ENCODE results near the gene FHAD1. TPM values are rescaled to one million over a fixed set of nuclear protein-coding genes. Genes with fewer than 3 reads are reported as not detected.
A peak's percentile ranks its signal among the peaks of the same experiment; 100 is the strongest.

The FHAD1 gene
- total and polyA plus RNA-seq, 9 of the 15 experiments (the other 6 are each of a cell fraction or from before 2014, with no cell fraction given) = 0.32 to 2.1 (median 1.5) TPM; not detected in 1

DNA sequence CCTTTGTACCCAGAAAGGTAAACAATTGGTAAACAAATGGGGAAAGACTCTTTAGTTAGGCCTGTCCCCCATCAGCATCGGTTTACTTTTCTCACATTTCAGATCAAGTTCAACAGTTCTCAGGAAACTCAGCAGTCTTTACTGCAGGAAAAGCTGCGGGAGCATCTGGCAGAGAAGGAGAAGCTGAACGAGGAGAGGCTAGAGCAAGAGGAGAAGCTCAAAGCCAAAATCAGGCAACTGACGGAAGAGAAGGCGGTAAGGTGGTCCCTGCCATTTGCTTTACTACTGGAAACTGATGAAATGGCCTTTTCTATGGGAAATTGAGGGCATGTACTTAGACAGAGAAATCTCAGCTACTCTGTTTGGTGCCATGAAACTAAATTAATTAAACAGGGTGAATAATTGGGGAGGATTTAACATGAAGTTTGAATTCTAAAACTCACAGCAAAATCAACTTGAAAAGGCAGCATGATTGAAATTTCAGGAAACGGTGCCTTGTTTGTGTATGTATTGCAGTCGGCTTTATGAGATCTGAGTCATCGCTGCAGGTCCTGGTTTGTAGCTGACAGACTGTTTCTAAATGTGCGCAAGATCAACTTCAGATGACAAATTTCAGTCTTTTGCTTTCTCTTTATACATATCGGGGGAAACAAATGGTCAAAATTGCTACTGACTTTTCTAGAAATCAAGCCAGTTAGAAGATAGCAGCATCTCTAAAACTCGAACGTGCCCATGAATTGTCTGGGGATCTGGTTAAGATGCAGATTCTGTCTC lies 94.8 kb downstream of the FHAD1 start:
- Histone ChIP-seq H3K4me3 (no peak overlapping the region), H2AFZ (ENCODE audit: low read depth, low read length) (0 out of 2 replicates have a peak overlapping the region, but pooled peaks have one; percentile 7), H3K36me3 (ENCODE audit: control insufficient read depth, insufficient read depth, low read length) (no peaks in the 10 kb centered on the region), H4K20me1 (replicated peaks; ENCODE audit: control insufficient read depth, insufficient read depth, low read length) (no peaks in the 10 kb centered on the region), H3K27me3 (ENCODE audit: control insufficient read depth in 2 of 2, insufficient read depth in 2 of 2, low read length in 2 of 2) (peaks cover 0 to 19% of the 10 kb centered on the region in 2 experiments; a peak in 2 of 5 replicates), H3K4me2 (ENCODE audit: insufficient read depth, low read length) (no peak overlapping the region), H3K9me1 (ENCODE audit: control insufficient read depth, insufficient read depth, low read length) (no peaks in the 10 kb centered on the region), H3K79me2 (ENCODE audit: control insufficient read depth, insufficient read depth, low read length) (no peaks in the 10 kb centered on the region), H3K9ac (ENCODE audit: insufficient read depth in 1 of 2, low read depth in 2 of 2, low read length in 2 of 2) (no peak overlapping the region), H3K27ac (ENCODE audit: extremely low read depth, low read depth, low read length) (no peak overlapping the region), H3K9me3 (replicated peaks; ENCODE audit: control insufficient read depth, insufficient read depth, low read depth, low read length) (0 out of 2 replicates have a peak, but pooled peaks cover 3% of the 10 kb centered on the region), H3K4me1 (replicated peaks in 1 of 2; ENCODE audit: control insufficient read depth in 2 of 2, insufficient read depth in 2 of 2, low read length in 2 of 2) (peaks cover 17 to 30% of the 10 kb centered on the region in 2 experiments)
- TF ChIP-seq, protein P1, sequence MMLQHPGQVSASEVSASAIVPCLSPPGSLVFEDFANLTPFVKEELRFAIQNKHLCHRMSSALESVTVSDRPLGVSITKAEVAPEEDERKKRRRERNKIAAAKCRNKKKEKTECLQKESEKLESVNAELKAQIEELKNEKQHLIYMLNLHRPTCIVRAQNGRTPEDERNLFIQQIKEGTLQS (IDR thresholded peaks at IDR 0.05) = peak; percentile 80
- TF ChIP-seq, protein P1 (CRISPR knock-in tag; conservative IDR thresholded peaks at IDR 0.05) = no peak
- TF ChIP-seq JUND (IDR thresholded peaks at IDR 0.05; ENCODE audit: borderline replicate concordance, low read depth, low read length) (peak; percentile 72), JUND (tag; IDR thresholded peaks at IDR 0.05; ENCODE audit: borderline replicate concordance, low read depth, low read length) (peak; percentile 71; the same call in 2 of the 3 replicates), SMARCC2 (IDR thresholded peaks at IDR 0.05; ENCODE audit: low read depth) (no peak), NRF1 (conservative IDR thresholded peaks at IDR 0.05 in 1 of 2, IDR thresholded peaks at IDR 0.05 in 1 of 2) (peak; percentile 39 to 43; a peak in 1 of 4 replicates), DPF2 (IDR thresholded peaks at IDR 0.05) (0 out of 2 replicates have a peak, but pooled peaks have one; percentile 12), NELFE (IDR thresholded peaks at IDR 0.05; ENCODE audit: insufficient read depth, insufficient read length) (no peak), TBL1XR1 (IDR thresholded peaks at IDR 0.05; ENCODE audit: low read length in 2 of 2) (no peak), FOSL1 (tag; conservative IDR thresholded peaks at IDR 0.05) (peak; percentile 56), ZNF124 (CRISPR knock-in tag; IDR thresholded peaks at IDR 0.05) (no peak), JUN (IDR thresholded peaks at IDR 0.05; ENCODE audit: borderline replicate concordance, low read depth, low read length) (peak; percentile 53; the same call in 1 of the 2 replicates), JUN (CRISPR knock-in tag; IDR thresholded peaks at IDR 0.05; ENCODE audit: borderline replicate concordance) (no peak), KLF10 (CRISPR knock-in tag; IDR thresholded peaks at IDR 0.05) (no peak)
- TF ChIP-seq, protein P2, sequence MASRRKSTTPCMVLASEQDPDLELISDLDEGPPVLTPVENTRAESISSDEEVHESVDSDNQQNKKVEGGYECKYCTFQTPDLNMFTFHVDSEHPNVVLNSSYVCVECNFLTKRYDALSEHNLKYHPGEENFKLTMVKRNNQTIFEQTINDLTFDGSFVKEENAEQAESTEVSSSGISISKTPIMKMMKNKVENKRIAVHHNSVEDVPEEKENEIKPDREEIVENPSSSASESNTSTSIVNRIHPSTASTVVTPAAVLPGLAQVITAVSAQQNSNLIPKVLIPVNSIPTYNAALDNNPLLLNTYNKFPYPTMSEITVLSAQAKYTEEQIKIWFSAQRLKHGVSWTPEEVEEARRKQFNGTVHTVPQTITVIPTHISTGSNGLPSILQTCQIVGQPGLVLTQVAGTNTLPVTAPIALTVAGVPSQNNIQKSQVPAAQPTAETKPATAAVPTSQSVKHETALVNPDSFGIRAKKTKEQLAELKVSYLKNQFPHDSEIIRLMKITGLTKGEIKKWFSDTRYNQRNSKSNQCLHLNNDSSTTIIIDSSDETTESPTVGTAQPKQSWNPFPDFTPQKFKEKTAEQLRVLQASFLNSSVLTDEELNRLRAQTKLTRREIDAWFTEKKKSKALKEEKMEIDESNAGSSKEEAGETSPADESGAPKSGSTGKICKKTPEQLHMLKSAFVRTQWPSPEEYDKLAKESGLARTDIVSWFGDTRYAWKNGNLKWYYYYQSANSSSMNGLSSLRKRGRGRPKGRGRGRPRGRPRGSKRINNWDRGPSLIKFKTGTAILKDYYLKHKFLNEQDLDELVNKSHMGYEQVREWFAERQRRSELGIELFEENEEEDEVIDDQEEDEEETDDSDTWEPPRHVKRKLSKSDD (conservative IDR thresholded peaks at IDR 0.05; ENCODE audit: low read length) = no peak
- ChIA-PET CTCF (ENCODE audit: low intra/inter-chr PET ratio) (no interaction called here), POLR2A (interaction anchor here (1.1 kb wide), 1 partner anchor 18 kb away, joined by 4 read pairs; no protein-coding TSS in a partner anchor)
- no TSS peak for BruUV-seq (replicated peaks)
- DNase-seq (ENCODE audit: extremely low read depth in 1 of 4, low spot score in 3 of 4) (no peak), FAIRE-seq (peak; percentile 19), ATAC-seq (no peak)
- 41% methylated on average over 12 of the region's 12 CpGs for WGBS (ENCODE audit: insufficient coverage, low coverage, missing lambda C conversion rate)
- in situ Hi-C loops (cut with MboI) = no loop called here
- intact Hi-C loops (cut with micrococcal nuclease) = no loop called here

All from K562 (cell line).